H1 (cell line): ENCODE results near the gene ARCN1. TPM values are rescaled to one million over a fixed set of nuclear protein-coding genes. Genes with fewer than 3 reads are reported as not detected.

Experiments used
- CTCF ChIA-PET: fragments of 300-600 bp; sonication (Branson Sonifier 250); formaldehyde crosslinking; loops from one replicate; lab custom pipeline; 2021; ENCODE audit not compliant: partially characterized antibody; lab: Charles Lee
- POLR2A ChIA-PET: fragments of 300-600 bp; sonication (Branson Sonifier 250); formaldehyde crosslinking; loops from one replicate; lab custom pipeline; 2021; ENCODE audit warnings: inconsistent platforms; ENCODE audit not compliant: partially characterized antibody; lab: Charles Lee
- DNase-seq, 2 experiments: peaks; one replicate each; pipeline versions ENCODE4 v3.0.0 to v3.0.0-alpha.2; 2010 to 2022; ENCODE audit warnings: low spot score in 2 of 2, low read depth in 1 of 2, mixed read lengths in 1 of 2
- FAIRE-seq: peaks from 2 replicates; lab custom pipeline; 2011; peaks lifted over from hg19 to GRCh38; lab: Jason Lieb, UNC
- H2AFZ ChIP-seq: 2 replicates; pipeline ENCODE4 v1.8.1; 2012; ENCODE audit warnings: low read length, inconsistent platforms
- H2AK5ac ChIP-seq: 2 replicates; pipeline ENCODE4 v1.6.1; 2013; ENCODE audit warnings: low read depth, low read length
- H2BK120ac ChIP-seq: replicated peaks from 2 replicates; pipeline ENCODE3; 2013; ENCODE audit warnings: low read depth, low read length, inconsistent platforms
- H2BK12ac ChIP-seq: 2 replicates; pipeline ENCODE4 v1.6.1; 2013; ENCODE audit warnings: low read depth, low read length
- H2BK15ac ChIP-seq: 2 replicates; pipeline ENCODE4 v1.6.1; 2013; ENCODE audit warnings: low read length
- H2BK20ac ChIP-seq: 2 replicates; pipeline ENCODE4 v1.6.1; 2013; ENCODE audit warnings: low read length
- H2BK5ac ChIP-seq: 2 replicates; pipeline ENCODE4 v1.6.1; 2013; ENCODE audit warnings: low read depth, low read length
- H3K14ac ChIP-seq: 2 replicates; pipeline ENCODE4 v1.6.1; 2013; ENCODE audit warnings: inconsistent platforms; ENCODE audit not compliant: insufficient read length
- H3K18ac ChIP-seq: 2 replicates; pipeline ENCODE4 v1.6.1; 2013; ENCODE audit warnings: low read length; ENCODE audit errors: extremely low read depth
- H3K23ac ChIP-seq: 2 replicates; pipeline ENCODE4 v1.6.1; 2013; ENCODE audit warnings: inconsistent platforms; ENCODE audit not compliant: insufficient read length
- H3K23me2 ChIP-seq: 2 replicates; pipeline ENCODE4 v1.6.1; 2013; ENCODE audit warnings: low read depth, low read length
- H3K27ac ChIP-seq: 2 replicates; pipeline ENCODE4 v1.6.1; 2011; ENCODE audit warnings: low read depth, low read length, inconsistent platforms
- H3K27me3 ChIP-seq, 4 experiments: replicated peaks in 1 of 4; 1 replicate in 1 of 4; 2 replicates in 3 of 4; pipeline versions ENCODE4 v1.6.1 to v1.8.1; 2011 to 2013; ENCODE audit warnings: low read length in 3 of 4, mild to moderate bottlenecking in 3 of 4, inconsistent platforms in 2 of 4, mixed read lengths in 2 of 4, moderate library complexity in 1 of 4; ENCODE audit not compliant: control insufficient read depth in 3 of 4, insufficient read depth in 3 of 4; ENCODE audit errors: extremely low read depth in 1 of 4
- H3K36me3 ChIP-seq, 4 experiments: 2 replicates each; pipeline versions ENCODE4 v1.6.1 to v1.8.1; 2011 to 2013; ENCODE audit warnings: mild to moderate bottlenecking in 4 of 4, low read length in 3 of 4, moderate library complexity in 2 of 4, control low read depth in 1 of 4, inconsistent platforms in 1 of 4; ENCODE audit not compliant: insufficient read depth in 4 of 4, control insufficient read depth in 2 of 4
- H3K4ac ChIP-seq: replicated peaks from 2 replicates; pipeline ENCODE3; 2013; ENCODE audit warnings: low read length, low read depth, mixed read lengths, inconsistent platforms; ENCODE audit not compliant: insufficient read length
- H3K4me1 ChIP-seq, 4 experiments: replicated peaks in 1 of 4; 1 replicate in 1 of 4; 2 replicates in 3 of 4; pipeline versions ENCODE4 v1.6.1 to v1.8.1; 2011 to 2013; ENCODE audit warnings: low read length in 3 of 4, inconsistent platforms in 2 of 4, mixed read lengths in 1 of 4; ENCODE audit not compliant: insufficient read depth in 4 of 4, control insufficient read depth in 3 of 4
- H3K4me2 ChIP-seq, 2 experiments: 2 replicates each; pipeline versions ENCODE4 v1.6.1 to v1.8.1; 2011 to 2013; ENCODE audit warnings: low read depth in 2 of 2, low read length in 2 of 2, control low read depth in 1 of 2, inconsistent platforms in 1 of 2, mild to moderate bottlenecking in 1 of 2; ENCODE audit not compliant: insufficient read depth in 1 of 2
- H3K4me3 ChIP-seq, 4 experiments: fragments of 200-600, 300-600 bp in 1 of 4; sonication (generic), shearing (Covaris generic), sonication (Bioruptor Twin) in 1 of 4; 2 replicates each; pipeline versions ENCODE4 v1.5.1 to v1.8.1; 2011 to 2016; ENCODE audit warnings: low read length in 4 of 4, low read depth in 3 of 4, control low read depth in 2 of 4, inconsistent platforms in 2 of 4, mild to moderate bottlenecking in 2 of 4, mixed read lengths in 1 of 4, moderate library complexity in 1 of 4; ENCODE audit not compliant: insufficient read depth in 2 of 4; ENCODE audit errors: extremely low read depth in 1 of 4
- H3K56ac ChIP-seq: replicated peaks from 2 replicates; pipeline ENCODE3; 2013; ENCODE audit warnings: low read depth, mild to moderate bottlenecking, mixed read lengths, low read length, inconsistent platforms; ENCODE audit not compliant: insufficient read length
- H3K79me1 ChIP-seq: 2 replicates; pipeline ENCODE4 v1.6.1; 2013; ENCODE audit warnings: low read depth, low read length, control low read depth
- H3K79me2 ChIP-seq, 2 experiments: 2 replicates each; pipeline versions ENCODE4 v1.6.1 to v1.8.1; 2012 to 2013; ENCODE audit warnings: low read length in 2 of 2, mild to moderate bottlenecking in 2 of 2, inconsistent platforms in 1 of 2; ENCODE audit not compliant: insufficient read depth in 2 of 2, control insufficient read depth in 1 of 2
- H3K9ac ChIP-seq, 4 experiments: replicated peaks in 1 of 4; 1 replicate in 1 of 4; 2 replicates in 3 of 4; pipeline versions ENCODE4 v1.6.1 to v1.8.1; 2011 to 2013; ENCODE audit warnings: low read depth in 3 of 4, low read length in 3 of 4, control low read depth in 2 of 4, mild to moderate bottlenecking in 2 of 4, moderate library complexity in 2 of 4, inconsistent platforms in 1 of 4; ENCODE audit errors: extremely low read depth in 1 of 4
- H3K9me3 ChIP-seq, 2 experiments: 2 replicates each; pipeline versions ENCODE4 v1.6.1 to v1.8.1; 2012 to 2013; ENCODE audit warnings: mild to moderate bottlenecking in 2 of 2, moderate library complexity in 2 of 2, control low read depth in 1 of 2, inconsistent platforms in 1 of 2, low read depth in 1 of 2, low read length in 1 of 2, mixed read lengths in 1 of 2; ENCODE audit not compliant: insufficient read depth in 2 of 2
- H4K20me1 ChIP-seq, 2 experiments: replicated peaks in 1 of 2; 2 replicates each; pipeline versions ENCODE3 to v1.8.1; 2011 to 2013; ENCODE audit warnings: inconsistent platforms in 2 of 2, low read length in 2 of 2, mild to moderate bottlenecking in 1 of 2; ENCODE audit not compliant: insufficient read depth in 2 of 2, control insufficient read depth in 1 of 2
- H4K5ac ChIP-seq: 2 replicates; pipeline ENCODE4 v1.6.1; 2013; ENCODE audit warnings: low read length, low read depth, mixed read lengths, inconsistent platforms; ENCODE audit not compliant: insufficient read length
- H4K8ac ChIP-seq: 2 replicates; pipeline ENCODE4 v1.8.0; 2013; ENCODE audit warnings: mild to moderate bottlenecking, moderate library complexity, low read length, inconsistent platforms; ENCODE audit not compliant: insufficient read depth; ENCODE audit errors: extremely low read depth
- H4K91ac ChIP-seq: replicated peaks from 2 replicates; pipeline ENCODE3; 2013; ENCODE audit warnings: low read length, mixed read lengths, inconsistent platforms; ENCODE audit not compliant: insufficient read length
- ATF3 ChIP-seq: IDR thresholded peaks from 2 replicates; pipeline ENCODE4 v1.6.1; 2011; ENCODE audit warnings: low read depth, mild to moderate bottlenecking, low read length; ENCODE audit not compliant: insufficient read depth
- CBX5 ChIP-seq: fragments of 300-800, 300-1000 bp; sonication (generic); IDR thresholded peaks from 2 replicates; pipeline ENCODE4 v1.7.1; 2016; ENCODE audit warnings: antibody characterized with exemption, low read length, low read depth
- KDM4A ChIP-seq: IDR thresholded peaks from one replicate; pipeline ENCODE4 v1.7.1; 2012; ENCODE audit warnings: low read depth, mild to moderate bottlenecking, moderate library complexity, low read length, inconsistent platforms; ENCODE audit not compliant: severe bottlenecking
- KDM5A ChIP-seq: fragments of 200-600 bp; IDR thresholded peaks from 2 replicates; pipeline ENCODE4 v1.7.1; 2012; ENCODE audit warnings: mild to moderate bottlenecking, low read length, inconsistent platforms, mixed read lengths
- MAFK ChIP-seq: IDR thresholded peaks from 2 replicates; pipeline ENCODE4 v1.6.1; 2012; ENCODE audit warnings: low read depth, mild to moderate bottlenecking, improper control_type of control experiment, low read length
- RXRA ChIP-seq: IDR thresholded peaks from 2 replicates; pipeline ENCODE4 v1.6.1; 2011; ENCODE audit warnings: low read depth, mild to moderate bottlenecking, low read length, moderate library complexity; ENCODE audit not compliant: insufficient read depth
- SIN3A ChIP-seq, 2 experiments: IDR thresholded peaks in 1 of 2; conservative IDR thresholded peaks in 1 of 2; 2 replicates each; pipeline ENCODE4 v1.6.1; 2011 to 2012; ENCODE audit warnings: low read length in 2 of 2, improper control_type of control experiment in 1 of 2, low read depth in 1 of 2, mild to moderate bottlenecking in 1 of 2
- SP1 ChIP-seq: IDR thresholded peaks from 2 replicates; pipeline ENCODE4 v1.6.1; 2011; ENCODE audit warnings: low read depth, low read length
- ZNF274 ChIP-seq: IDR thresholded peaks from 2 replicates; pipeline ENCODE4 v1.7.0; 2012; ENCODE audit warnings: low read length, borderline replicate concordance; ENCODE audit errors: extremely low read depth
- WGBS, 2 experiments: shearing (Covaris generic) in 1 of 2; methylation state at CpG; one replicate each; pipeline versions ENCODE4 v1.1.6 to v1.1.7; 2013 to 2015; ENCODE audit warnings: low lambda C conversion rate in 2 of 2, mixed read lengths in 2 of 2, inconsistent platforms in 1 of 2, low coverage in 1 of 2, missing lambda C conversion rate in 1 of 2; ENCODE audit not compliant: insufficient replicate concordance in 2 of 2, insufficient coverage in 1 of 2, insufficient read length in 1 of 2; ENCODE audit errors: extremely low coverage in 1 of 2, missing lambda C conversion rate in 1 of 2; 5-methylcytosine and 5-hydroxymethylcytosine counted together
- polyA plus RNA-seq, 7 experiments: library from polyadenylated mRNA; depleted of rRNA in 3 of 7; stranded (reverse) in 5 of 7; unstranded in 2 of 7; fragments of >200 nt in 5 of 7; fragments of 200-250 nt in 2 of 7; gene quantifications; 1 replicate in 5 of 7; 2 replicates in 1 of 7; 4 replicates in 1 of 7; pipeline versions ENCODE4 v1.2.1 to v1.2.3, GENCODE V29; 2011 to 2013; ENCODE audit warnings: missing spikeins in 2 of 7, mixed read lengths in 2 of 7
- total RNA-seq: library from RNA; stranded (reverse); fragmentation: NEBNext Ultra II Directional; extraction: Animal tissue kit (Norgen Biotek cat#: 25700); gene quantifications from 2 replicates; pipeline ENCODE4 v1.2.1, GENCODE V29; 2021

The ARCN1 gene
- total and polyA plus RNA-seq, 2 of the 8 experiments (the other 6 are each of a cell fraction or from before 2014, with no cell fraction given): 132 to 146 TPM

- Histone ChIP-seq H3K79me2 (no peaks in the 10 kb centered on the region), H3K4me3 (no peak overlapping the region), H3K14ac (no peak overlapping the region), H2BK15ac (no peak overlapping the region), H2AK5ac (no peak overlapping the region), H3K4me2 (no peak overlapping the region), H4K20me1 (peaks cover 0 to 7% of the 10 kb centered on the region in 2 experiments), H2AFZ (no peak overlapping the region), H2BK120ac (no peak overlapping the region), H3K79me1 (peaks cover 4% of the 10 kb centered on the region; the same call in 1 of the 2 replicates), H2BK20ac (no peak overlapping the region), H4K5ac (no peak overlapping the region), H4K91ac (no peak overlapping the region), H3K23ac (no peak overlapping the region), H3K4me1 (no peaks in the 10 kb centered on the region), H2BK5ac (peak overlapping the region; percentile 24; the same call in 1 of the 2 replicates), H2BK12ac (no peak overlapping the region), H4K8ac (no peak overlapping the region), H3K9ac (no peak overlapping the region), H3K18ac (no peak overlapping the region), H3K23me2 (no peaks in the 10 kb centered on the region), H3K27me3 (no peaks in the 10 kb centered on the region), H3K36me3 (peaks cover 16 to 72% (median 51%) of the 10 kb centered on the region in 4 experiments), H3K27ac (no peak overlapping the region), H3K9me3 (no peaks in the 10 kb centered on the region), H3K4ac (no peak overlapping the region), H3K56ac (no peak overlapping the region)
- CTCF ChIA-PET: interaction anchor here (1.6 to 19.1 kb wide), 4 partner anchors 9 to 41 kb away, joined by 4 to 435 read pairs (median 28); partner anchors contain the start of gene PHLDB1
- DNase-seq (no peak), FAIRE-seq (no peak)
- no peak for TF ChIP-seq MAFK
- TF ChIP-seq KDM5A: no peak
- no peak for TF ChIP-seq CBX5
- no peak for TF ChIP-seq RXRA
- no peak for TF ChIP-seq SP1
- no peak for TF ChIP-seq KDM4A
- TF ChIP-seq ATF3: no peak
- TF ChIP-seq SIN3A (conservative IDR thresholded peaks at IDR 0.05 in 1 of 2, IDR thresholded peaks at IDR 0.05 in 1 of 2; ENCODE audit: low read depth in 1 of 2, low read length in 2 of 2): no peak
- no peak for TF ChIP-seq ZNF274
- POLR2A ChIA-PET: interaction anchor here (0.6 to 25.8 kb wide), 4 partner anchors 10 to 270 kb away, joined by 3 to 574 read pairs (median 171); partner anchors contain the start of gene PHLDB1
- 97% methylated on average over 10 of the region's 10 CpGs; no CpG with 5 or more reads in 1 of the 2 experiments for WGBS, 2 experiments
Observed at GRCh38 chr11:118644496-118644895, 72.3 kb downstream of the ARCN1 start.
